H1 (cell line): ENCODE measurements around the gene CAPN15. TPM values are rescaled to one million over a fixed set of nuclear protein-coding genes. Genes with fewer than 3 reads are reported as not detected.

Experiments used
- CTCF ChIA-PET: fragments of 300-600 bp; sonication (Branson Sonifier 250); formaldehyde crosslinking; loops from one replicate; lab custom pipeline; 2021; ENCODE audit not compliant: partially characterized antibody; lab: Charles Lee
- POLR2A ChIA-PET: fragments of 300-600 bp; sonication (Branson Sonifier 250); formaldehyde crosslinking; loops from one replicate; lab custom pipeline; 2021; ENCODE audit warnings: inconsistent platforms; ENCODE audit not compliant: partially characterized antibody; lab: Charles Lee
- DNase-seq, 2 experiments: peaks; one replicate each; pipeline versions ENCODE4 v3.0.0 to v3.0.0-alpha.2; 2010 to 2022; ENCODE audit warnings: low spot score in 2 of 2, low read depth in 1 of 2, mixed read lengths in 1 of 2
- FAIRE-seq: peaks from 2 replicates; lab custom pipeline; 2011; peaks lifted over from hg19 to GRCh38; lab: Jason Lieb, UNC
- H2AFZ ChIP-seq: 2 replicates; pipeline ENCODE4 v1.8.1; 2012; ENCODE audit warnings: low read length, inconsistent platforms
- H2AK5ac ChIP-seq: 2 replicates; pipeline ENCODE4 v1.6.1; 2013; ENCODE audit warnings: low read depth, low read length
- H2BK120ac ChIP-seq: replicated peaks from 2 replicates; pipeline ENCODE3; 2013; ENCODE audit warnings: low read depth, low read length, inconsistent platforms
- H2BK12ac ChIP-seq: 2 replicates; pipeline ENCODE4 v1.6.1; 2013; ENCODE audit warnings: low read depth, low read length
- H2BK15ac ChIP-seq: 2 replicates; pipeline ENCODE4 v1.6.1; 2013; ENCODE audit warnings: low read length
- H2BK20ac ChIP-seq: 2 replicates; pipeline ENCODE4 v1.6.1; 2013; ENCODE audit warnings: low read length
- H2BK5ac ChIP-seq: 2 replicates; pipeline ENCODE4 v1.6.1; 2013; ENCODE audit warnings: low read depth, low read length
- H3K14ac ChIP-seq: 2 replicates; pipeline ENCODE4 v1.6.1; 2013; ENCODE audit warnings: inconsistent platforms; ENCODE audit not compliant: insufficient read length
- H3K18ac ChIP-seq: 2 replicates; pipeline ENCODE4 v1.6.1; 2013; ENCODE audit warnings: low read length; ENCODE audit errors: extremely low read depth
- H3K23ac ChIP-seq: 2 replicates; pipeline ENCODE4 v1.6.1; 2013; ENCODE audit warnings: inconsistent platforms; ENCODE audit not compliant: insufficient read length
- H3K23me2 ChIP-seq: 2 replicates; pipeline ENCODE4 v1.6.1; 2013; ENCODE audit warnings: low read depth, low read length
- H3K27ac ChIP-seq: 2 replicates; pipeline ENCODE4 v1.6.1; 2011; ENCODE audit warnings: low read depth, low read length, inconsistent platforms
- H3K27me3 ChIP-seq, 4 experiments: replicated peaks in 1 of 4; 1 replicate in 1 of 4; 2 replicates in 3 of 4; pipeline versions ENCODE4 v1.6.1 to v1.8.1; 2011 to 2013; ENCODE audit warnings: low read length in 3 of 4, mild to moderate bottlenecking in 3 of 4, inconsistent platforms in 2 of 4, mixed read lengths in 2 of 4, moderate library complexity in 1 of 4; ENCODE audit not compliant: control insufficient read depth in 3 of 4, insufficient read depth in 3 of 4; ENCODE audit errors: extremely low read depth in 1 of 4
- H3K36me3 ChIP-seq, 4 experiments: 2 replicates each; pipeline versions ENCODE4 v1.6.1 to v1.8.1; 2011 to 2013; ENCODE audit warnings: mild to moderate bottlenecking in 4 of 4, low read length in 3 of 4, moderate library complexity in 2 of 4, control low read depth in 1 of 4, inconsistent platforms in 1 of 4; ENCODE audit not compliant: insufficient read depth in 4 of 4, control insufficient read depth in 2 of 4
- H3K4ac ChIP-seq: replicated peaks from 2 replicates; pipeline ENCODE3; 2013; ENCODE audit warnings: low read length, low read depth, mixed read lengths, inconsistent platforms; ENCODE audit not compliant: insufficient read length
- H3K4me1 ChIP-seq, 4 experiments: replicated peaks in 1 of 4; 1 replicate in 1 of 4; 2 replicates in 3 of 4; pipeline versions ENCODE4 v1.6.1 to v1.8.1; 2011 to 2013; ENCODE audit warnings: low read length in 3 of 4, inconsistent platforms in 2 of 4, mixed read lengths in 1 of 4; ENCODE audit not compliant: insufficient read depth in 4 of 4, control insufficient read depth in 3 of 4
- H3K4me2 ChIP-seq, 2 experiments: 2 replicates each; pipeline versions ENCODE4 v1.6.1 to v1.8.1; 2011 to 2013; ENCODE audit warnings: low read depth in 2 of 2, low read length in 2 of 2, control low read depth in 1 of 2, inconsistent platforms in 1 of 2, mild to moderate bottlenecking in 1 of 2; ENCODE audit not compliant: insufficient read depth in 1 of 2
- H3K4me3 ChIP-seq, 4 experiments: fragments of 200-600, 300-600 bp in 1 of 4; sonication (generic), shearing (Covaris generic), sonication (Bioruptor Twin) in 1 of 4; 2 replicates each; pipeline versions ENCODE4 v1.5.1 to v1.8.1; 2011 to 2016; ENCODE audit warnings: low read length in 4 of 4, low read depth in 3 of 4, control low read depth in 2 of 4, inconsistent platforms in 2 of 4, mild to moderate bottlenecking in 2 of 4, mixed read lengths in 1 of 4, moderate library complexity in 1 of 4; ENCODE audit not compliant: insufficient read depth in 2 of 4; ENCODE audit errors: extremely low read depth in 1 of 4
- H3K56ac ChIP-seq: replicated peaks from 2 replicates; pipeline ENCODE3; 2013; ENCODE audit warnings: low read depth, mild to moderate bottlenecking, mixed read lengths, low read length, inconsistent platforms; ENCODE audit not compliant: insufficient read length
- H3K79me1 ChIP-seq: 2 replicates; pipeline ENCODE4 v1.6.1; 2013; ENCODE audit warnings: low read depth, low read length, control low read depth
- H3K79me2 ChIP-seq, 2 experiments: 2 replicates each; pipeline versions ENCODE4 v1.6.1 to v1.8.1; 2012 to 2013; ENCODE audit warnings: low read length in 2 of 2, mild to moderate bottlenecking in 2 of 2, inconsistent platforms in 1 of 2; ENCODE audit not compliant: insufficient read depth in 2 of 2, control insufficient read depth in 1 of 2
- H3K9ac ChIP-seq, 4 experiments: replicated peaks in 1 of 4; 1 replicate in 1 of 4; 2 replicates in 3 of 4; pipeline versions ENCODE4 v1.6.1 to v1.8.1; 2011 to 2013; ENCODE audit warnings: low read depth in 3 of 4, low read length in 3 of 4, control low read depth in 2 of 4, mild to moderate bottlenecking in 2 of 4, moderate library complexity in 2 of 4, inconsistent platforms in 1 of 4; ENCODE audit errors: extremely low read depth in 1 of 4
- H3K9me3 ChIP-seq, 2 experiments: 2 replicates each; pipeline versions ENCODE4 v1.6.1 to v1.8.1; 2012 to 2013; ENCODE audit warnings: mild to moderate bottlenecking in 2 of 2, moderate library complexity in 2 of 2, control low read depth in 1 of 2, inconsistent platforms in 1 of 2, low read depth in 1 of 2, low read length in 1 of 2, mixed read lengths in 1 of 2; ENCODE audit not compliant: insufficient read depth in 2 of 2
- H4K20me1 ChIP-seq, 2 experiments: replicated peaks in 1 of 2; 2 replicates each; pipeline versions ENCODE3 to v1.8.1; 2011 to 2013; ENCODE audit warnings: inconsistent platforms in 2 of 2, low read length in 2 of 2, mild to moderate bottlenecking in 1 of 2; ENCODE audit not compliant: insufficient read depth in 2 of 2, control insufficient read depth in 1 of 2
- H4K5ac ChIP-seq: 2 replicates; pipeline ENCODE4 v1.6.1; 2013; ENCODE audit warnings: low read length, low read depth, mixed read lengths, inconsistent platforms; ENCODE audit not compliant: insufficient read length
- H4K8ac ChIP-seq: 2 replicates; pipeline ENCODE4 v1.8.0; 2013; ENCODE audit warnings: mild to moderate bottlenecking, moderate library complexity, low read length, inconsistent platforms; ENCODE audit not compliant: insufficient read depth; ENCODE audit errors: extremely low read depth
- H4K91ac ChIP-seq: replicated peaks from 2 replicates; pipeline ENCODE3; 2013; ENCODE audit warnings: low read length, mixed read lengths, inconsistent platforms; ENCODE audit not compliant: insufficient read length
- CBX8 ChIP-seq: fragments of 300-800, 300-1000 bp; sonication (generic); IDR thresholded peaks from 2 replicates; pipeline ENCODE4 v1.7.1; 2016; ENCODE audit warnings: low read depth, low read length, borderline replicate concordance
- EP300 ChIP-seq, 2 experiments: IDR thresholded peaks; 1 replicate in 1 of 2; 2 replicates in 1 of 2; pipeline ENCODE4 v1.6.1; 2011 to 2012; ENCODE audit warnings: low read depth in 2 of 2, low read length in 2 of 2, mild to moderate bottlenecking in 2 of 2, borderline replicate concordance in 1 of 2, inconsistent platforms in 1 of 2, moderate library complexity in 1 of 2
- GABPA ChIP-seq: IDR thresholded peaks from 2 replicates; pipeline ENCODE4 v1.6.1; 2011; ENCODE audit warnings: mild to moderate bottlenecking, low read length, moderate library complexity, borderline replicate concordance; ENCODE audit not compliant: insufficient read depth
- KDM1A ChIP-seq: fragments of 200-600, 300-600 bp; sonication (generic); IDR thresholded peaks from 2 replicates; pipeline ENCODE4 v1.7.1; 2016; ENCODE audit warnings: mild to moderate bottlenecking, low read length, borderline replicate concordance
- KDM5A ChIP-seq: fragments of 200-600 bp; IDR thresholded peaks from 2 replicates; pipeline ENCODE4 v1.7.1; 2012; ENCODE audit warnings: mild to moderate bottlenecking, low read length, inconsistent platforms, mixed read lengths
- NRF1 ChIP-seq: IDR thresholded peaks from 2 replicates; pipeline ENCODE4 v1.6.1; 2011; ENCODE audit warnings: mild to moderate bottlenecking, low read depth, low read length, improper control_type of control experiment
- POU5F1 ChIP-seq: IDR thresholded peaks from 2 replicates; pipeline ENCODE4 v1.6.1; 2011; ENCODE audit warnings: low read depth, mild to moderate bottlenecking, low read length, moderate library complexity
- SIX5 ChIP-seq: IDR thresholded peaks from 2 replicates; pipeline ENCODE4 v1.6.1; 2011; ENCODE audit warnings: mild to moderate bottlenecking, low read depth, low read length
- SP2 ChIP-seq: IDR thresholded peaks from 2 replicates; pipeline ENCODE4 v1.6.1; 2012; ENCODE audit warnings: mild to moderate bottlenecking, low read length, inconsistent platforms
- SP4 ChIP-seq: IDR thresholded peaks from 2 replicates; pipeline ENCODE4 v1.6.1; 2012; ENCODE audit warnings: low read length, inconsistent platforms
- USF2 ChIP-seq: IDR thresholded peaks from 2 replicates; pipeline ENCODE4 v1.6.1; 2011; ENCODE audit warnings: low read length, improper control_type of control experiment
- YY1 ChIP-seq: IDR thresholded peaks from 2 replicates; pipeline ENCODE4 v1.6.1; 2011; ENCODE audit warnings: low read depth, mild to moderate bottlenecking, low read length
- WGBS, 2 experiments: shearing (Covaris generic) in 1 of 2; methylation state at CpG; one replicate each; pipeline versions ENCODE4 v1.1.6 to v1.1.7; 2013 to 2015; ENCODE audit warnings: low lambda C conversion rate in 2 of 2, mixed read lengths in 2 of 2, inconsistent platforms in 1 of 2, low coverage in 1 of 2, missing lambda C conversion rate in 1 of 2; ENCODE audit not compliant: insufficient replicate concordance in 2 of 2, insufficient coverage in 1 of 2, insufficient read length in 1 of 2; ENCODE audit errors: extremely low coverage in 1 of 2, missing lambda C conversion rate in 1 of 2; 5-methylcytosine and 5-hydroxymethylcytosine counted together
- polyA plus RNA-seq, 7 experiments: library from polyadenylated mRNA; depleted of rRNA in 3 of 7; stranded (reverse) in 5 of 7; unstranded in 2 of 7; fragments of >200 nt in 5 of 7; fragments of 200-250 nt in 2 of 7; gene quantifications; 1 replicate in 5 of 7; 2 replicates in 1 of 7; 4 replicates in 1 of 7; pipeline versions ENCODE4 v1.2.1 to v1.2.3, GENCODE V29; 2011 to 2013; ENCODE audit warnings: missing spikeins in 2 of 7, mixed read lengths in 2 of 7
- total RNA-seq: library from RNA; stranded (reverse); fragmentation: NEBNext Ultra II Directional; extraction: Animal tissue kit (Norgen Biotek cat#: 25700); gene quantifications from 2 replicates; pipeline ENCODE4 v1.2.1, GENCODE V29; 2021

CAPN15 gene
- total and polyA plus RNA-seq, 2 of the 8 experiments (the other 6 are each of a cell fraction or from before 2014, with no cell fraction given) = 38.9 to 76.9 TPM

DNA sequence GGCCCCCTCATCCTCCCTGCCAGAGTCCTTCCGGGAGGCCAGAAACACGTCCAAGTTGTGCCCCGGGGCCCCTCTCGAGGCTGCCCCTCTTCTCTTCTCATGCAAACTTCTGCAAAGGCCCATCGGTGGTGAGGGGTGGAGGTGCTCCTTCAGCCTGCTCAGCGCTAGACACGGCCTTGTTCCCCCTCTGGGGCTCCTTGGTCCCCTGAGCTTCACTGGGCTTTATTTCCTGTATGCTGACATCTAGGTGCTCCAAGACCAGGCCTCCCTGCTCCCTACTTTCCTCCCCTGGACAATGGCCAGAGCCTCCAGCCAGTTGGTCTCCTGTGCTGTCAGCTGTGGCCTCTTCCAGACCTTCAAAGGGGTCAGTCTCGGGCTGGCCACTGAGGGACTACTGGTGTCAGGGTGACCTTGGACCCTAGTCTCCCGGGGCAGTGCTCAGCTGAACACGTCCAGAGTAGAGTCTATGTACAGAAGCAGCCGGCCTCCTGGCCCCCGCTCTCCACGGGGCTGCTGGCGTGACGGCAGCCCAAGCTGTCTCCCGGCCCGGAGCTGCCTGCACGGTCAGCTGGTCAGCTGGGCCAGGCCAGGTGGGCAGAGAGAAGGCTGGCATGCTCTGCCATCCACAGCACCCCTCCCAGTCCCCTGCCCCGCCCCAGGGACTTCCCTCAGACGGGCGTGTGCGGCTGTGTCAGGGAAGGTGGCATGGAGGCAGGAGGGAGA is 30.9 kb downstream of the CAPN15 start:
- ChIA-PET CTCF (interaction anchor here (0.6 to 3.9 kb wide), 8 partner anchors 9 to 156 kb away, joined by 3 to 21 read pairs (median 4); partner anchors contain the start of gene METRN), POLR2A (interaction anchor here (0.7 to 2.3 kb wide), 7 partner anchors 9 to 133 kb away, joined by 3 to 7 read pairs (median 3); partner anchors contain the start of genes NHLRC4 and RAB11FIP3)
- no peak overlapping the region for H2BK5ac ChIP-seq
- no peaks in the 10 kb centered on the region for H3K9me3 ChIP-seq
- H2BK12ac ChIP-seq = no peak overlapping the region
- peaks cover 0 to 10% (median 2%) of the 10 kb centered on the region in 4 experiments; a peak in 4 of 7 replicates for H3K4me1 ChIP-seq
- peaks cover 0 to 3% of the 10 kb centered on the region in 2 experiments for H4K20me1 ChIP-seq
- H2AFZ ChIP-seq = no peak overlapping the region
- no peak overlapping the region for H2BK120ac ChIP-seq
- 85% methylated on average over 19 of the region's 22 CpGs; no CpG with 5 or more reads in 1 of the 2 experiments for WGBS, 2 experiments
- H3K27ac ChIP-seq = no peak overlapping the region
- H3K14ac ChIP-seq = no peak overlapping the region
- H2AK5ac ChIP-seq = no peak overlapping the region
- FAIRE-seq = no peak
- no peaks in the 10 kb centered on the region for H3K79me2 ChIP-seq
- no peak overlapping the region for H3K56ac ChIP-seq
- no peak overlapping the region for H3K9ac ChIP-seq
- no peak overlapping the region for H3K4ac ChIP-seq
- no peak overlapping the region for H3K23ac ChIP-seq
- H4K8ac ChIP-seq = no peak overlapping the region
- DNase-seq = no peak
- no peak overlapping the region for H3K4me2 ChIP-seq
- H2BK15ac ChIP-seq = no peak overlapping the region
- no peak overlapping the region for H2BK20ac ChIP-seq
- H4K5ac ChIP-seq = no peak overlapping the region
- peaks cover 9% of the 10 kb centered on the region for H3K23me2 ChIP-seq
- H3K36me3 ChIP-seq = no peaks in the 10 kb centered on the region; a peak in 1 of 8 replicates
- no peak overlapping the region for H4K91ac ChIP-seq
- H3K27me3 ChIP-seq = peaks cover 22 to 40% (median 32%) of the 10 kb centered on the region in 4 experiments; a peak in 6 of 7 replicates
- no peaks in the 10 kb centered on the region; the same call in 1 of the 2 replicates for H3K79me1 ChIP-seq
- no peak overlapping the region for H3K18ac ChIP-seq
- no peak overlapping the region for H3K4me3 ChIP-seq
- TF ChIP-seq SP4 (no peak), KDM5A (no peak), KDM1A (no peak), GABPA (no peak), EP300 (IDR thresholded peaks at IDR 0.05; ENCODE audit: borderline replicate concordance in 1 of 2, low read depth in 2 of 2, low read length in 2 of 2) (no peak), USF2 (no peak), CBX8 (no peak), SIX5 (no peak), YY1 (no peak), NRF1 (no peak), SP2 (no peak), POU5F1 (no peak)
